ENCODE results near the gene CTU1.

The CTU1 gene

GRCh38 chr19:51140441-51140840 lies 32.2 kb upstream of the CTU1 start:
- peaks cover 11% of the 10 kb centered on the region for H3K4me1 ChIP-seq (ENCODE audit: insufficient read depth, low read length)
- no peaks in the 10 kb centered on the region for H3K9me3 ChIP-seq (ENCODE audit: low read length)
- no peaks in the 10 kb centered on the region for H3K36me3 ChIP-seq (ENCODE audit: insufficient read depth, low read length)
- peaks cover 21% of the 10 kb centered on the region for H3K27me3 ChIP-seq (ENCODE audit: insufficient read depth, low read length)
- H2AFZ ChIP-seq (ENCODE audit: low read depth, low read length), result no peak overlapping the region
- H3K4me3 ChIP-seq (ENCODE audit: low read length), result no peak overlapping the region

GRCh38 chr19:51139299-51140014 lies 31.2 kb upstream of the CTU1 start:
- Histone ChIP-seq H3K4me1 (ENCODE audit: insufficient read depth, low read length) (peaks cover 11% of the 10 kb centered on the region), H2AFZ (ENCODE audit: low read depth, low read length) (no peak overlapping the region), H3K4me3 (ENCODE audit: low read length) (no peak overlapping the region), H3K9me3 (ENCODE audit: low read length) (no peaks in the 10 kb centered on the region), H3K36me3 (ENCODE audit: insufficient read depth, low read length) (no peaks in the 10 kb centered on the region), H3K27me3 (ENCODE audit: insufficient read depth, low read length) (peaks cover 21% of the 10 kb centered on the region)

GRCh38 chr19:51138549-51138979 lies 30.4 kb upstream of the CTU1 start:
- H3K4me1 ChIP-seq (ENCODE audit: insufficient read depth, low read length), result peaks cover 11% of the 10 kb centered on the region
- H3K27me3 ChIP-seq (ENCODE audit: insufficient read depth, low read length), result peaks cover 16% of the 10 kb centered on the region
- H3K4me3 ChIP-seq (ENCODE audit: low read length), result no peak overlapping the region
- no peaks in the 10 kb centered on the region for H3K9me3 ChIP-seq (ENCODE audit: low read length)
- no peak overlapping the region for H2AFZ ChIP-seq (ENCODE audit: low read depth, low read length)
- no peaks in the 10 kb centered on the region for H3K36me3 ChIP-seq (ENCODE audit: insufficient read depth, low read length)

GRCh38 chr19:51137792-51138425 lies 29.7 kb upstream of the CTU1 start:
- Histone ChIP-seq H3K9me3 (ENCODE audit: low read length) (no peaks in the 10 kb centered on the region), H2AFZ (ENCODE audit: low read depth, low read length) (no peak overlapping the region), H3K4me3 (ENCODE audit: low read length) (no peak overlapping the region), H3K36me3 (ENCODE audit: insufficient read depth, low read length) (no peaks in the 10 kb centered on the region), H3K4me1 (ENCODE audit: insufficient read depth, low read length) (peaks cover 11% of the 10 kb centered on the region), H3K27me3 (ENCODE audit: insufficient read depth, low read length) (peaks cover 14% of the 10 kb centered on the region)

GRCh38 chr19:51136851-51137551 lies 28.8 kb upstream of the CTU1 start:
- H3K4me3 ChIP-seq (ENCODE audit: low read length), result no peak overlapping the region
- peaks cover 11% of the 10 kb centered on the region for H3K4me1 ChIP-seq (ENCODE audit: insufficient read depth, low read length)
- H3K36me3 ChIP-seq (ENCODE audit: insufficient read depth, low read length), result no peaks in the 10 kb centered on the region
- peaks cover 11% of the 10 kb centered on the region for H3K27me3 ChIP-seq (ENCODE audit: insufficient read depth, low read length)
- H3K9me3 ChIP-seq (ENCODE audit: low read length), result no peaks in the 10 kb centered on the region
- no peak overlapping the region for H2AFZ ChIP-seq (ENCODE audit: low read depth, low read length)

GRCh38 chr19:51135986-51136762 lies 28.0 kb upstream of the CTU1 start:
- H3K27me3 ChIP-seq (ENCODE audit: insufficient read depth, low read length), result peaks cover 4% of the 10 kb centered on the region
- H3K36me3 ChIP-seq (ENCODE audit: insufficient read depth, low read length), result no peaks in the 10 kb centered on the region
- H2AFZ ChIP-seq (ENCODE audit: low read depth, low read length), result no peak overlapping the region
- H3K4me1 ChIP-seq (ENCODE audit: insufficient read depth, low read length), result peaks cover 12% of the 10 kb centered on the region
- no peak overlapping the region for H3K4me3 ChIP-seq (ENCODE audit: low read length)
- H3K9me3 ChIP-seq (ENCODE audit: low read length), result no peaks in the 10 kb centered on the region

GRCh38 chr19:51135004-51135403 lies 26.8 kb upstream of the CTU1 start:
- H3K36me3 ChIP-seq (ENCODE audit: insufficient read depth, low read length), result no peaks in the 10 kb centered on the region
- peaks cover 3% of the 10 kb centered on the region for H3K4me1 ChIP-seq (ENCODE audit: insufficient read depth, low read length)
- H3K9me3 ChIP-seq (ENCODE audit: low read length), result no peaks in the 10 kb centered on the region
- peaks cover 4% of the 10 kb centered on the region for H3K27me3 ChIP-seq (ENCODE audit: insufficient read depth, low read length)
- no peak overlapping the region for H2AFZ ChIP-seq (ENCODE audit: low read depth, low read length)
- H3K4me3 ChIP-seq (ENCODE audit: low read length), result no peak overlapping the region

GRCh38 chr19:51131780-51132680 lies 23.8 kb upstream of the CTU1 start:
- Histone ChIP-seq H3K36me3 (ENCODE audit: insufficient read depth, low read length) (no peaks in the 10 kb centered on the region), H3K4me1 (ENCODE audit: insufficient read depth, low read length) (peaks cover 3% of the 10 kb centered on the region), H2AFZ (ENCODE audit: low read depth, low read length) (no peak overlapping the region), H3K27me3 (ENCODE audit: insufficient read depth, low read length) (peaks cover 12% of the 10 kb centered on the region), H3K4me3 (ENCODE audit: low read length) (no peak overlapping the region), H3K9me3 (ENCODE audit: low read length) (no peaks in the 10 kb centered on the region)

- peaks cover 3% of the 10 kb centered on the region for H3K4me1 ChIP-seq (ENCODE audit: insufficient read depth, low read length)
- H3K9me3 ChIP-seq (ENCODE audit: low read length), result no peaks in the 10 kb centered on the region
- H3K27me3 ChIP-seq (ENCODE audit: insufficient read depth, low read length), result peaks cover 16% of the 10 kb centered on the region
- no peak overlapping the region for H2AFZ ChIP-seq (ENCODE audit: low read depth, low read length)
- no peak overlapping the region for H3K4me3 ChIP-seq (ENCODE audit: low read length)
- no peaks in the 10 kb centered on the region for H3K36me3 ChIP-seq (ENCODE audit: insufficient read depth, low read length)
Measured at GRCh38 chr19:51129716-51130115, 21.5 kb upstream of the CTU1 start.

GRCh38 chr19:51128227-51128626 lies 20.0 kb upstream of the CTU1 start:
- no peaks in the 10 kb centered on the region for H3K9me3 ChIP-seq (ENCODE audit: low read length)
- H3K36me3 ChIP-seq (ENCODE audit: insufficient read depth, low read length), result no peaks in the 10 kb centered on the region
- peaks cover 16% of the 10 kb centered on the region for H3K27me3 ChIP-seq (ENCODE audit: insufficient read depth, low read length)
- H3K4me3 ChIP-seq (ENCODE audit: low read length), result no peak overlapping the region
- peaks cover 3% of the 10 kb centered on the region for H3K4me1 ChIP-seq (ENCODE audit: insufficient read depth, low read length)
- no peak overlapping the region for H2AFZ ChIP-seq (ENCODE audit: low read depth, low read length)

- H3K4me3 ChIP-seq (ENCODE audit: low read length), result no peak overlapping the region
- H2AFZ ChIP-seq (ENCODE audit: low read depth, low read length), result no peak overlapping the region
- peaks cover 17% of the 10 kb centered on the region for H3K27me3 ChIP-seq (ENCODE audit: insufficient read depth, low read length)
- H3K9me3 ChIP-seq (ENCODE audit: low read length), result no peaks in the 10 kb centered on the region
- no peaks in the 10 kb centered on the region for H3K36me3 ChIP-seq (ENCODE audit: insufficient read depth, low read length)
- peaks cover 3% of the 10 kb centered on the region for H3K4me1 ChIP-seq (ENCODE audit: insufficient read depth, low read length)
Measured at GRCh38 chr19:51127755-51128154, 19.5 kb upstream of the CTU1 start.

- Histone ChIP-seq H2AFZ (ENCODE audit: low read depth, low read length) (no peak overlapping the region), H3K4me1 (ENCODE audit: insufficient read depth, low read length) (peaks cover 3% of the 10 kb centered on the region), H3K9me3 (ENCODE audit: low read length) (no peaks in the 10 kb centered on the region), H3K4me3 (ENCODE audit: low read length) (no peak overlapping the region), H3K36me3 (ENCODE audit: insufficient read depth, low read length) (no peaks in the 10 kb centered on the region), H3K27me3 (ENCODE audit: insufficient read depth, low read length) (peaks cover 21% of the 10 kb centered on the region)
Measured at GRCh38 chr19:51127032-51127431, 18.8 kb upstream of the CTU1 start.
